ENCODE results near the gene UGDH.
A peak's percentile ranks its signal among the peaks of the same experiment; 100 is the strongest.
"Not testable (repeated sequence)": the region's sequence is repeated elsewhere in the genome, so short reads cannot be mapped to it uniquely, and the experiment has no call there.

The UGDH gene

DNA sequence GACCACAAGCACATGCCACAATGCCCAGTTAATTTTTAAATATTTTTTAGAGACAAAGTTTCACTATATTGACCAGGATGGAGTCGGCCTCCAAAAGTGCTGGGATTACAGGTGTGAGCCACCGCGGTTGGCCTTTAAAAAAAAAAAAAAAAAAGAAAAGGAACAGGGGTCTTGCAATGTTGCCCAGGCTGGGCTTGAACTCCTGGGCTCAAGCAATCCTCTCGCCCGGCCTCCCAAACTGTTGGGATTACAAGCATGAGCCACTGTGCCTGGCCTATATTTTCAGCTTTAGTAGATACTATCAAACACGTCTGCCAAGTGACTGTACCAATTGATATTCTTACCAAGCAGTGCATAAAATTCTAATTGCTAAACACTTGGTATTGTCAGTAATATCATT is 8.8 kb downstream of the UGDH start:
- DNase-seq = no peak
- Histone ChIP-seq H3K4me3 (ENCODE audit: low read depth, low read length) (no peak overlapping the region), H3K27ac (no peak overlapping the region), H3K27me3 (replicated peaks) (no peaks in the 10 kb centered on the region), H3K36me3 (replicated peaks) (peaks cover 52% of the 10 kb centered on the region)
- TF ChIP-seq CTCF (IDR thresholded peaks at IDR 0.05; ENCODE audit: low read depth, low read length, missing control alignments) = no peak
- in situ Hi-C loops (cut with HindIII; ENCODE audit: low pct_ligation_motif_present, low sequenced_read_pairs) = no loop called here

GRCh38 chr4:39516407-39516966 is 10.8 kb downstream of the UGDH start:
- H3K27me3 ChIP-seq (replicated peaks) = no peaks in the 10 kb centered on the region
- peaks cover 66% of the 10 kb centered on the region for H3K36me3 ChIP-seq (replicated peaks)
- TF ChIP-seq CTCF (IDR thresholded peaks at IDR 0.05; ENCODE audit: low read depth, low read length, missing control alignments) = no peak
- in situ Hi-C loops (cut with HindIII; ENCODE audit: low pct_ligation_motif_present, low sequenced_read_pairs) = no loop called here
- no peak for DNase-seq
- no peak overlapping the region for H3K4me3 ChIP-seq (ENCODE audit: low read depth, low read length)
- no peak overlapping the region for H3K27ac ChIP-seq

DNA sequence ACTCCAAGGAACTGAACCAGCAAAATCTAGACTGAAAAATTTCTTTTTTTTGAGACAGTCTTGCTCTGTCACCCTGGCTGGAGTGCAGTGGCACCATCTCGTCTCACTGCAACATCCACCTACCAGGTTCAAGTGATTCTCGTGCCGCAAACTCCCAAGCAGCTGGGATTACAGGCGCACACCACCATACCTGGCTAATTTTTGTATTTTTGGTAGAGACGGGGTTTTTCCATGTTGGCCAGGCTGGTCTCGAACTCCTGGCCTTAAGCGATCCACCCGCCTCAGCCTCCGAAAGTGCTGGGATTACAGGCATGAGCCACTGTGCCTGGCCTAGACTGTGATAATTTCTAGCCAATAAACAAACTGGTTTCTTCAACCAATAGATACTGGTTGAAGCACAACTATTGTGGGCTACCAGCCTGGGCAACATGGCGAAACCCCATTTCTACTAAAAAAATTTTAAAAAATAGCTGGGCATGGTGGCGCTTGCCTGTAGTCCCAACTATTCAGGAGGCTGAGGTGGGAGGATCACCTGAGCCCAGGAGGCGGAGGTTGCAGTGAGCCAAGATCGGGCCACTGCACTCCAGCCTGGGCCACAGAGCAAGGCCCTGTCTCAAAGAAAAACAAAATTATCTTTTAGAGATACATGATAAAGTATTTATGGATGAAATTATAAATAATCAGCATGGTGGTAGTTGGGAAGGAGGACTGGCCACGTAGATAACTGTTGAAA is 11.4 kb downstream of the UGDH start:
- H3K4me3 ChIP-seq (ENCODE audit: low read depth, low read length); DNase-seq; in situ Hi-C loops (cut with HindIII; ENCODE audit: low pct_ligation_motif_present, low sequenced_read_pairs); H3K27me3 ChIP-seq (replicated peaks): not testable (repeated sequence)
- H3K27ac ChIP-seq = peak overlapping the region; percentile 54
- H3K36me3 ChIP-seq (replicated peaks) = peaks cover 70% of the 10 kb centered on the region

- TF ChIP-seq CTCF (IDR thresholded peaks at IDR 0.05; ENCODE audit: low read depth, low read length, missing control alignments) = no peak
- no peak overlapping the region for H3K4me3 ChIP-seq (ENCODE audit: low read depth, low read length)
- H3K36me3 ChIP-seq (replicated peaks) = peaks cover 74% of the 10 kb centered on the region
- peak overlapping the region; percentile 54 for H3K27ac ChIP-seq
- H3K27me3 ChIP-seq (replicated peaks) = no peaks in the 10 kb centered on the region
- no peak for DNase-seq
- in situ Hi-C loops (cut with HindIII; ENCODE audit: low pct_ligation_motif_present, low sequenced_read_pairs) = no loop called here
These were observed 12.3 kb downstream of the UGDH start for GRCh38 chr4:39514888-39515401.

DNA sequence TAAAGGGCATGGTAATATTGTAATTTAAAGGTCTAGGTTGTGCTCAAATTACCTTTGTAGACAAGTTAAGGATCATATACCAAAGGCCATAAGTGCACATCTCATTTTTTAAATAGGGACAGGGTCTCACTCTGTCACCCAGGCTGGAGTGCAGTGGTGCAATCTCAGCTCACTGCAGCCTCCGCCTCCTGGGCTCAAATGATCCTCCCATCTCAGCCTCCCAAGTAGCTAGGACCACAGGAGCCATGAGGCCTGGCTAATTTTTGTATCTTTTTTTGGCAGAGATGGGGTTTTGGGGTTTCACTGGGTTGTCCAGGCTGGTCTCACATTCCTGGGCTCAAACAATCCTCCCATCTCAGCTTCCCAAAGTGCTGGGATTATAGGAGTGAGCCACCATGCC is 13.0 kb downstream of the UGDH start:
- peaks cover 74% of the 10 kb centered on the region for H3K36me3 ChIP-seq (replicated peaks)
- H3K27me3 ChIP-seq (replicated peaks); H3K4me3 ChIP-seq (ENCODE audit: low read depth, low read length); H3K27ac ChIP-seq; DNase-seq; in situ Hi-C loops (cut with HindIII; ENCODE audit: low pct_ligation_motif_present, low sequenced_read_pairs): not testable (repeated sequence)

DNA sequence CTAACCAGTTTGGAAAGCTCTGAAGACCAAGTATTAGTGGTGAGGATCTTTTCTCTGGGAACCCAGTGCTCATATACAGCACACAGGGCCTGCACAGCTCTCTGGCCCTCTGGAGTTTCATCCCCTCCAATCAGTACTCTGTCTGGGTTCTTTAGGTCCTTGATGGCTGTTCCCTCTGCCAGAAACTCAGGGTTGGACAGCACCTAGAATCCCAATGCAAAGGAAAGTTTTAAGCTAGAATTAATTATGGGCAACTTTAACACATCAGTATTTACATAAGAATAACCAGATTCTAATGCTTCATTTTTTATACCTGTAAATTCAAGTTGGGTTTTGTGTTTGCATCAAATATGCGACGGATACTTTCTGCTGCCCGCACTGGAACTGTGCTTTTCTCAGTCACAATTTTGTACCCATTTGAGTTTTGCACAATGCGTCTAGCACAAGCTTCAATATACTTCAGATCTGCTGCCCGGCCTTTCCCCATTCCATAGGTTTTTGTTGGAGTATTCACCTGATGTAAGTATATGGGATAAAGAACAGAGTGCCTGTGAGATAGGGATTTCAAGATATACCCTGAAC is 16.8 kb downstream of the UGDH start:
- peaks cover 76% of the 10 kb centered on the region for H3K36me3 ChIP-seq (replicated peaks)
- H3K4me3 ChIP-seq (ENCODE audit: low read depth, low read length) = no peak overlapping the region
- TF ChIP-seq CTCF (IDR thresholded peaks at IDR 0.05; ENCODE audit: low read depth, low read length, missing control alignments) = no peak
- no peak overlapping the region for H3K27ac ChIP-seq
- no peaks in the 10 kb centered on the region for H3K27me3 ChIP-seq (replicated peaks)
- DNase-seq = no peak
- in situ Hi-C loops (cut with HindIII; ENCODE audit: low pct_ligation_motif_present, low sequenced_read_pairs) = no loop called here
